GM13977 (cell line): ENCODE data around the gene PROB1.
"Not testable (repeated sequence)": the region's sequence is repeated elsewhere in the genome, so short reads cannot be mapped to it uniquely, and the experiment has no call there.

Experiments
- DNase-seq: peaks from one replicate; pipeline ENCODE4 v3.0.0; 2012; ENCODE audit warnings: low spot score
- in situ Hi-C: fragments of 300-500 bp; cut with MboI; formaldehyde crosslinking; loops from one replicate; pipeline ENCODE4 v1.12.0; 2022; ENCODE audit warnings: low sequenced_read_pairs, low pct_unique_long_range_greater_than_20kb, mixed read lengths, inconsistent platforms; ENCODE audit not compliant: unreplicated experiment
- TF ChIP-seq, protein P1 (sequence below): IDR thresholded peaks from 2 replicates; pipeline ENCODE4 v1.5.1; 2012; ENCODE audit warnings: mild to moderate bottlenecking, control low read depth; ENCODE audit not compliant: insufficient read depth; ENCODE audit errors: extremely low read depth, missing control alignments

Gene PROB1, protein sequence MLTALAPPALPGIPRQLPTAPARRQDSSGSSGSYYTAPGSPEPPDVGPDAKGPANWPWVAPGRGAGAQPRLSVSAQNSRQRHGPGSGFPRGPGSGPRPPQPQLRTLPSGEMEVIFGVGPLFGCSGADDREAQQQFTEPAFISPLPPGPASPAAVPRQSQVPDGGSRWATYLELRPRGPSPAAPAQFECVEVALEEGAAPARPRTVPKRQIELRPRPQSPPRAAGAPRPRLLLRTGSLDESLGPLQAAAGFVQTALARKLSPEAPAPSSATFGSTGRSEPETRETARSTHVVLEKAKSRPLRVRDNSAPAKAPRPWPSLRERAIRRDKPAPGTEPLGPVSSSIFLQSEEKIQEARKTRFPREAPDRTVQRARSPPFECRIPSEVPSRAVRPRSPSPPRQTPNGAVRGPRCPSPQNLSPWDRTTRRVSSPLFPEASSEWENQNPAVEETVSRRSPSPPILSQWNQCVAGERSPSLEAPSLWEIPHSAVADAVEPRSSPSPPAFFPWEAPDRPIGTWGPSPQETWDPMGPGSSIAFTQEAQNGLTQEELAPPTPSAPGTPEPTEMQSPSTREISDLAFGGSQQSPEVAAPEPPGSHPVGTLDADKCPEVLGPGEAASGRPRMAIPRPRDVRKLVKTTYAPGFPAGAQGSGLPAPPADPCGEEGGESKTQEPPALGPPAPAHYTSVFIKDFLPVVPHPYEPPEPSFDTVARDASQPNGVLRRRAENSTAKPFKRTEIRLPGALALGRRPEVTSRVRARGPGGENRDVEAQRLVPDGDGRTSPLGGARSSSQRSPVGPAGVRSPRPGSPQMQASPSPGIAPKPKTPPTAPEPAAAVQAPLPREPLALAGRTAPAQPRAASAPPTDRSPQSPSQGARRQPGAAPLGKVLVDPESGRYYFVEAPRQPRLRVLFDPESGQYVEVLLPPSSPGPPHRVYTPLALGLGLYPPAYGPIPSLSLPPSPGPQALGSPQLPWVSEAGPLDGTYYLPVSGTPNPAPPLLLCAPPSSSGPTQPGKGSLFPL

DNA sequence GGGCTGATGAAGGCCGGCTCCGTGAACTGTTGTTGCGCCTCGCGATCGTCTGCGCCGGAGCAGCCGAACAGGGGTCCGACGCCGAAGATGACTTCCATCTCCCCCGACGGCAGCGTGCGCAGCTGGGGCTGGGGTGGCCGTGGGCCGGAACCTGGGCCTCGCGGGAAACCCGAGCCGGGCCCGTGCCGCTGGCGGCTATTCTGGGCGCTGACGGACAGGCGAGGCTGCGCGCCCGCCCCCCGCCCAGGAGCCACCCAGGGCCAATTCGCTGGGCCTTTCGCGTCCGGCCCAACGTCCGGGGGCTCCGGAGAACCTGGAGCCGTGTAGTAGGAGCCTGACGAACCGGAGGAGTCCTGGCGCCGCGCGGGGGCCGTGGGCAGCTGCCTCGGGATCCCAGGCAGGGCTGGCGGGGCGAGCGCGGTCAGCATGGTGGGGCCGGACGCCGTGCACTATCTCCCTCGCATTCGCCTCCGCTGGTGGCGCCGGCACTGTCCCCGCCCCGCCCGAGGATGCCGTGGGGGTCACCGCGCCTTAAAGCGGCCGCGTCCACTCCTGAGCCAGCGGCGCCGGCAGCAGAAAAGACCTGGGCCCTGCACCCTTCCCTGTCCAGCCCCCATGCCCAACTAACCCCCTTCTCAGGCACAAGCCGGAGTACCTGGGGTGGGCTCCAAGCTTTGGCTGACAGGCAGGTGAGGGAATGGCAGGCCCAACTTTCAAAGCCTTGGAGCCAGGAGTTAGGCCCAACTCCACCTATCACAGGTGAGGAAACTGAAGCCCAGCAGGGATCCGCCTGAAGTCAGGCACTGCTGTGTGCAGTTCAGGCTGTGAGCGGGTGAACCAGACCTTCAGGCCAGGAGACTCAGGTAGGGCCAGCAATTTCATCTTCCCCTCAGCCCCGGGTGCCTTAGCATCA is at the start of gene PROB1:
Gene PROB1 (minus strand): TSS at position 451 of the 913 bp plus-strand sequence. CDS start 23 bp downstream, at position 428.
- TF ChIP-seq, protein P1, sequence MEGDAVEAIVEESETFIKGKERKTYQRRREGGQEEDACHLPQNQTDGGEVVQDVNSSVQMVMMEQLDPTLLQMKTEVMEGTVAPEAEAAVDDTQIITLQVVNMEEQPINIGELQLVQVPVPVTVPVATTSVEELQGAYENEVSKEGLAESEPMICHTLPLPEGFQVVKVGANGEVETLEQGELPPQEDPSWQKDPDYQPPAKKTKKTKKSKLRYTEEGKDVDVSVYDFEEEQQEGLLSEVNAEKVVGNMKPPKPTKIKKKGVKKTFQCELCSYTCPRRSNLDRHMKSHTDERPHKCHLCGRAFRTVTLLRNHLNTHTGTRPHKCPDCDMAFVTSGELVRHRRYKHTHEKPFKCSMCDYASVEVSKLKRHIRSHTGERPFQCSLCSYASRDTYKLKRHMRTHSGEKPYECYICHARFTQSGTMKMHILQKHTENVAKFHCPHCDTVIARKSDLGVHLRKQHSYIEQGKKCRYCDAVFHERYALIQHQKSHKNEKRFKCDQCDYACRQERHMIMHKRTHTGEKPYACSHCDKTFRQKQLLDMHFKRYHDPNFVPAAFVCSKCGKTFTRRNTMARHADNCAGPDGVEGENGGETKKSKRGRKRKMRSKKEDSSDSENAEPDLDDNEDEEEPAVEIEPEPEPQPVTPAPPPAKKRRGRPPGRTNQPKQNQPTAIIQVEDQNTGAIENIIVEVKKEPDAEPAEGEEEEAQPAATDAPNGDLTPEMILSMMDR = no peak
- in situ Hi-C loops = no loop called here
- no peak for DNase-seq

DNA sequence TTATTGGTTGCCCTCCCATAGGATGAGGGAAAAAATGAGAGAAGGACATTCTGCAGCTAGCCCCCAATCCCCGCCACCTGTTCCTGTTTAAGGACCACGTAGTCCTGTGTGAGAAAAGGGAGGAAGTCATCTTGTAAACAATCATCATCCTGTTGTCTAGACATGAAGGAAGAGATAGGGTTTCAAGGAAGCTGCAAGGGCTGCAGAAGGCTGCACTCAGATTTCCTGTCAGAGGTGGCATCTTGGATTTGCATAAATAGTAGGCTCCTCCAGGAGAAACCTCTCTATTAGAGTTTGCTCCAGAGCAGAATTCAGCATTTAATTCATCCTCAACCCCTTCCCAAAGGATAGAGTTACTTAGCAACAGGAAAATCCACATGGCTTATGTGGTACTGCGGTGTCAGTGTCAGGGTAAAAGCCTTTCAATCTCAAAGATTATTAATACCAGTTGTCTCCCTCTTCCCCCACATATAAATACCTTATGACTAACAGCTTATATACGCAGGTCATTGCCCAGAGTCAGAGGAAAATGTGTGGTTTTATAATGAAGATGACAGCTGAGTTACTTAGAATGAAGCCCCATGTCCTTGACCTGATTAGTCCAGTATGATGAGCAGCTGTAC is 49.0 kb upstream of the PROB1 start:
- TF ChIP-seq, protein P1 = no peak
- no peak for DNase-seq
- in situ Hi-C loops = no loop called here

DNA sequence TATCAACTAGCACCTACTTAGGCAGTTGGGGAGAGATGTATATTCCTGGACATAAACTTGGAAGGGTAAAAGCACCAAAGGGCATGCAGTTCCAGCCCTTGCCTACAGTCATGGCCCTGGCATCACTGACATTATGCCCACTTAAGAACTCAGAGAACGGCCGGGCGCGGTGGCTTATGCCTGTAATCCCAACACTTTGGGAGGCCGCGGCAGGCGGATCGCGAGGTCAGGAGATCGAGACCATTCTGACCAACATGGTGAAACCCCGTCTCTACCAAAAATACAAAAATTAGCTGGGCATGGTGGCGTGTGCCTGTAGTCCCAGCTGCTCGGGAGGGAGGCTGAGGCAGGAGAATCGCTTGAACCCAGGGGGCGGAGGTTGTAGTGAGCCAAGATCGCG is 45.5 kb upstream of the PROB1 start:
- in situ Hi-C loops, DNase-seq: not testable (repeated sequence)

DNA sequence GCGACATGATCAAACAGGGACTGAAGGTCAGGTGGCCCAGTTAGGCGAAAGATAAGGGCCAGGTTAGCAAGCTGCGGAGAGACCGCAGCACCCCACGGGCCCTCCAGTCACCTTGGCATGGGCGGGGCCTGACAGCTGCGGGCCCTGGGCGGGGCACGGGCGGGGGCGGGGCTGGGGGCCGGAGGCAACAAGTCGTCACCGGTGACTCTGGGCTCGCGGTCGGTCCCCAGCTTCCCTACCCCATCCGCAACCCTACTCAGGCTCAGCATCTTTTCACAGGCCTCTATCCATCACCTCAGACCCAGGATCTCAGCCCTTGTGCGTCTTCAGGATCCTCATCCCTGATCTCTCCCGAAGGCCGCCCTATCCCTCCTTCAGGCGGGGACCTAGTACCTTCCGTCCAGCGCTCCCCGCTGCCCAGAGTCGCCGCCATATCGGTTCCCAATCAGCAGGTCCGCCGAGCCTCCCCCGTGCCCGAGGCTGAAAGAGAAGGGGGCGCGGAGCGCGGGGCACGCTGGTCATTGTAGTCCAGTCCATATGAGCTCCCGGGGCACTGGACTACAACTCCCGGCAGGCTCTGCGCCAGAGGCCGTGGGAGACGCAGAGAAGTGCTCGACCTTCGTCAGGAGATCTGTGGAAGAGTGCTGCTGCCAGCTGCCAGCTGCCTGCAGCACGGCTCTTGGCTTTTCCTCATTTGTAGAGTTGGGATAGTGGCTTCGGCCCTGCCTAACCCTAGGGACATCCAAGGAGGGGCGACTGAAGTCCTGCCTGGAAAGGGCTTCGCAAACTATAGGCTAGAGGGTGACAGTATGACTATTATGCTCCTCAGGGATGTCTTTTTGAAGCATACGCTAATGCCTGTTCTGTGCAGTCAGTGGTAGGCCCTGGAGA is 44.4 kb upstream of the PROB1 start, which contains the start of gene DNAJC18:
Gene DNAJC18 (minus strand): TSS at position 513 of the 891 bp plus-strand sequence. CDS start 80 bp downstream, at position 433.
- DNase-seq = peak; percentile 91
- TF ChIP-seq, protein P1 = no peak
- in situ Hi-C loops = no loop called here

DNA sequence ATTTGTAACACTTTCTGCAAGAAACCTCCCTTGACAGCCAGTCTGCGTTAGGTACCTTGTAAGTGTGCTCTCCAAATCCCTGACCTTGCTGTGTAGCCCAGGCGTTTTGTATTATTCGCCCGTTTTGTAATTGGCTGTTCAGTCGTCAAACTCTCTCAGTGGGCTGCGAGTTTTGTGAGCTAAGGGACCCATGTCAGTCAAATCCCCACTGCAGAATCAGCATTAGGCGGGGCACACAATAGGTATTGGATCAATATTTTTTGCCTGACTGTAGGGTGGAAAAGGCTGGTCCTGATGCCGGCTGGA is 43.8 kb upstream of the PROB1 start:
- TF ChIP-seq, protein P1 = no peak
- in situ Hi-C loops = no loop called here
- DNase-seq = no peak

DNA sequence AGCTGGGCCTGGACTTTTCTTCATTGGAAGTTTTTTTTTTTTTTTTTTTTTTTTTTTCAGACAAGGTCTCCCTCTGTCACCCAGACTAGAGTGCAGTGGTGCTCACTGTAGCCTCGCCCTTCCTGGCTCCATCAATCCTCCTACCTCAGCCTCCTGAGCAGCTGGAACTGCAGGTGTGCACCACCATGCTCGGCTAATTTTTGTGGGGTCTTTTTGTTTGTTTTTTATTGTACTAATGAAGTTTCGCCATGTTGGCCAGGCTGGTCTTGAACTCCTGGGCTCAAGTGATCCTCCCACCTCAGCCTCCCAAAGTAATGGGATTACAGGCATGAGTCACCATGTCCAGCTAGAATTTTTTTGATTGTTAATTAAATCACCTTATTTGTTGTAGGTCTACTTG is 40.8 kb upstream of the PROB1 start:
- TF ChIP-seq, protein P1 = no peak
- DNase-seq = no peak
- in situ Hi-C loops = no loop called here
